Stimulated activated naive CD8-positive, alpha-beta T cell treated with anti-CD3 and anti-CD28 coated beads, Interleukin-15, Interleukin-2, amounts not matched to agents 100 ng/mL and 50 ng/mL, for 24 hours (primary cell): ENCODE data around the gene GALNTL6.
"Not testable (repeated sequence)": the region's sequence is repeated elsewhere in the genome, so short reads cannot be mapped to it uniquely, and the experiment has no call there.

ENCODE experiments used
- H3K27ac Mint-ChIP-seq: one replicate; pipeline ENCODE4 v1.8.0; 2021; ENCODE audit warnings: mild to moderate bottlenecking, mixed read lengths
- H3K27me3 Mint-ChIP-seq: one replicate; pipeline ENCODE4 v1.8.0; 2021; ENCODE audit warnings: mixed read lengths
- H3K36me3 Mint-ChIP-seq: one replicate; pipeline ENCODE4 v1.8.0; 2021; ENCODE audit warnings: low read depth, mixed read lengths
- H3K4me1 Mint-ChIP-seq: one replicate; pipeline ENCODE4 v1.8.0; 2021; ENCODE audit warnings: low read depth, mixed read lengths
- H3K4me3 Mint-ChIP-seq: one replicate; pipeline ENCODE4 v1.8.0; 2021; ENCODE audit warnings: mild to moderate bottlenecking, mixed read lengths
- H3K9me3 Mint-ChIP-seq: one replicate; pipeline ENCODE4 v1.8.0; 2021; ENCODE audit warnings: mixed read lengths

GALNTL6 gene

DNA sequence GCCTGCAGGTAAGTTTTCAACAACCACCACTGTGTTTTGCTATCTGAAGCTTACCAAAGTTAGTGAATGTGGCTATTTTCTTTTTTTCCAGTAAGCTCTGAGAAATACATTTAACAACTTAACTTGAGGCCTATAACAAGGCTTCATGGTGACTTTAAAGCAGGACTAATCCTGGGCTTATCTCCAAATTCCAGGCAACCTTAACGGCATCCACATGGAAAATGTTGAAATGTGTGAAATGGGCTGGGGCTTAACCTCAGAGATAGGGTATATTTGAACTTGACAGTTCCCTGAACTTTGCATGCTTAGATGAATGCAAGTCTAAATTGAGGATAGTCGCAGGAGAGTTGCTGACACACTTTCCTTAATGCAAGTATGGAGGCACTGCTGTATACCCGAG, 539.2 kb downstream of the GALNTL6 start:
- Mint-ChIP-seq H3K4me3 (no peak overlapping the region), H3K27ac (no peak overlapping the region), H3K9me3 (no peaks in the 10 kb centered on the region), H3K27me3 (no peaks in the 10 kb centered on the region), H3K36me3 (no peaks in the 10 kb centered on the region), H3K4me1 (no peaks in the 10 kb centered on the region)

DNA sequence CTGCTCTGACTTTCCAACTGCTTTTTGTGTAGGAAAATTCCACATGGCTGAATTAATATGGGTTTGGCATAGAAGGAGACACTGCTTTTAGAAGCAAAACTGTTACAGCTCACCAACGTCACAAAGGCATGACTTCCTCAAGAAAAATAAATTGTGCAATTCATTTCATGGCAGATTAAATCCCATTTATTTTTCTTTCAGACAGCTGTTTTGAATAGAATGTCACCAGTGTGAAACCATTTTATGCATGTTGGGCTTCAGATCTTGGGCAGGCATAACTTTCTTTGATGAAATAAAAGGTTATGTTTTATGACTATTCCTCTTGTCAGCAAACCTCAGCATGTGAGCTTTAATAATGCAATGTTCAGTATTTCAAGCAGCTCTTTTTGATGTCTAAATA, 542.8 kb downstream of the GALNTL6 start:
- no peaks in the 10 kb centered on the region for H3K36me3 Mint-ChIP-seq
- no peaks in the 10 kb centered on the region for H3K9me3 Mint-ChIP-seq
- no peaks in the 10 kb centered on the region for H3K4me1 Mint-ChIP-seq
- H3K4me3 Mint-ChIP-seq = no peak overlapping the region
- no peaks in the 10 kb centered on the region for H3K27me3 Mint-ChIP-seq
- no peak overlapping the region for H3K27ac Mint-ChIP-seq

DNA sequence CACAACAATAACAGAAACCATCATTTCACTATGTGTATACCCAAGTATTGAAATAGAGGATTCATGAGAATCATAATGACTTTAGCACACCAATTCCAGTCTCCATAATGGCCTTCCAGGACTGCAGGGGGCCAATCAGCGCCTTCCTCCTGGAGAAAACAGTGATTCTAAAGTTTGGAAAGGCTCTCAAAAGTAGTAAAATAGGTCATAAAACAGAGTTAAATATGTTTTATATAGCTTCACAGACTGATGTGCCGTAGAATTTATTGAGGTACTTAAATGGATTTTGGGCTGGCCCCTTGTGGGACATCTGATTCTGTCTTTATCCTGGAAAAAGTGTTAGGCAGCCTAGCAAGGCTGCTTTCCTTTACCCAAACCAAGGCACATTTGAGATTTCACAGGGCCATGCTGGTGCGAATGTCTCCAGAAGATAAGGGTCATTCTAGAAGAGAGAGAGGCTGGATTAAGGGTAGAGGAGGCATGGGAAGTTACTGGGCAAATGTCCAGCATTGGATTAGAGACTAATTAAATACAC, 543.9 kb downstream of the GALNTL6 start:
- H3K27ac Mint-ChIP-seq = no peak overlapping the region
- H3K4me3 Mint-ChIP-seq = no peak overlapping the region
- no peaks in the 10 kb centered on the region for H3K27me3 Mint-ChIP-seq
- no peaks in the 10 kb centered on the region for H3K9me3 Mint-ChIP-seq
- no peaks in the 10 kb centered on the region for H3K36me3 Mint-ChIP-seq
- H3K4me1 Mint-ChIP-seq = no peaks in the 10 kb centered on the region

DNA sequence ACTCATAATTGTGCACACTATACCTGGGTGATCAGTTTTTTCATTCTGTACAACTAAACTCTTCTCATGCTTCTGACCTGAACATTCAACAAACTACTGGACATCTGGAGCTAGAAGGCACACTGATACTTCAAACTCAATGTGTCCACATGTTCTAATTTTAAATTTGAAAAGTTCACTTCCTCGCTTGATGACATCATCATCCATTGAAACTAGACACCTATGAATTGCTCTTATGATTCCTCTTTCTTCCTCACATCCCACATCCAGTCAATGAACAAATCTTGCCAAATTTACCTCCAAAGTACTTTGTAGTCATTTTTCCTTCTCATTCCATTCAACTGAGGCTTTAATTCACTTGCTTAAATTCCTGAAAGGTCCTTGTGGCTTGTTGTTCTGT, 549.4 kb downstream of the GALNTL6 start:
- Mint-ChIP-seq H3K4me1 (no peaks in the 10 kb centered on the region), H3K36me3 (no peaks in the 10 kb centered on the region), H3K4me3 (no peak overlapping the region), H3K27me3 (no peaks in the 10 kb centered on the region), H3K9me3 (peaks cover 5% of the 10 kb centered on the region), H3K27ac (no peak overlapping the region)

DNA sequence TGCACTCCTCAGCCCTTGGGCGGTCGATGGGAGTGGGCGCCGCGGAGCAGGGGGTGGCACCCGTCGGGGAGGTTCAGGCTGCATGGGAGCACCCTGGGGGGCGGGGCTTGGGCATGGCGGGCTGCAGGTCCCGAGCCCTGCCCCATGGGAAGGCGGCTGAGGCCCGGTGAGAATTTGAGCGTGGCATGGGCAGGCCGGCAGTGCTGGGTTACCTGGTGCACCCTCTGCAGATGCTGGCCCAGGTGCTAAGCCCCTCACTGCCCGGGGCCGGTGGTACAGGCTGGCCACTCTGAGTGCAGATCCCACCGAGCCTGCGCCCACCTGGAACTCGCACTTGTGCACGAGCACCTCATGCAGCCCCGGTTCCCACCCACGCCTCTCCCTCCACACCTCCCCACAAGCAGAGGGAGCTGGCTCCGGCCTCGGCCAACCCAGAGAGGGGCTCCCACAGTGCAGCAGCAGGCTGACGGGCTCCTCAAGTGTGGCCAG, 556.3 kb downstream of the GALNTL6 start:
- Mint-ChIP-seq H3K4me1 (no peaks in the 10 kb centered on the region), H3K36me3 (no peaks in the 10 kb centered on the region), H3K9me3 (peaks cover 4% of the 10 kb centered on the region), H3K27ac (no peak overlapping the region), H3K27me3 (no peaks in the 10 kb centered on the region), H3K4me3 (no peak overlapping the region)

DNA sequence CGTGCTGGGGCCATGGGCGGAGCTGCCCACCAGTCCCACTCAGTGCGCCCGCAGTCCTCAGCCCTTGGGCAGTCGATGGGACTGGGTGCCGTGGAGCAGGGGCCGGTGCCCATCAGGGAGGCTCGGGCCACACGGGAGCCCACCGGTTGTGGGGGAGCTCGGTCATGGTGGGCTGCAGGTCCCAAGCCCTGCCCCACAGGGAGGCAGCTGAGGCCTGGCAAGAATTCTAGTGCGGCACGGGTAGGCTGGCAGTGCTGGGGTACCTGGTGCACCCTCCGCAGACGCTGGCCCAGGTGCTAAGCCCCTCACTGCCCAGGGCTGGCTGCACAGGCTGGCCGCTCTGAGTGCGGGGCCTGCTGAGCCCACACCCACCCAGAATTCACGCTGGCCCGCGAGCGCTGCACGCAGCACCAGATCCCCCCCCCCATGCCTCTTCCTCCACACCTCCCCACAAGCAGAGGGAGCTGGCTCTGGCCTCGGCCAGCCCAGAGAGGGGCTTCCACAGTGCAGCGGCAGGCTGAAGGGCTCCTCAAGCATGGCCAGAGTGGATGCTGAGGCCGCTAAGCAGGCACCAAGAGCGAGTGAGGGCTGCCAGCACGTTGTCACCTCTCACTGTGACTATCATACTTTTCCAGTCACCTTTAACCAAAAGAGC, 564.4 kb downstream of the GALNTL6 start:
- no peaks in the 10 kb centered on the region for H3K27me3 Mint-ChIP-seq
- no peaks in the 10 kb centered on the region for H3K36me3 Mint-ChIP-seq
- H3K4me1 Mint-ChIP-seq = no peaks in the 10 kb centered on the region
- H3K27ac Mint-ChIP-seq = no peak overlapping the region
- H3K4me3 Mint-ChIP-seq = no peak overlapping the region
- H3K9me3 Mint-ChIP-seq = peaks cover 9% of the 10 kb centered on the region

DNA sequence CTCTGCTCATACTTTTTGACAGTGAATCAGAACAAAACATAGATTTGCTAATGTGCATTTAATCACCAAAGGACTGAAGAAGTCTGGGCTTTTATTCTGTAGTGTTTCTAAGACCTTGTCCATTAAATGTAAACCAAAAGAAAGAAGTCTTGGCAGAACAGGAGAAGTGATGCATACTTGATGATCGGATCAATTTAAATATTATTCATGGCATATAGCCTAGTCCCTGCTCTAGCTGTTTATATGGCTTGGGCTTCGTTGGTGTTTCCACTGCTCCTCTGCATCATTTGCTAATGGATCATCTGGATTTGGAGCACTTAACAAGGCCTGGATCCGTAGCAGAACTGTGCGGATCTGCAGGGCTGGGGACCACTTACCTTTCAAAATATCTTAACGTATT, 566.6 kb downstream of the GALNTL6 start:
- Mint-ChIP-seq H3K27me3 (no peaks in the 10 kb centered on the region), H3K4me1 (no peaks in the 10 kb centered on the region), H3K27ac (no peak overlapping the region), H3K9me3 (peaks cover 9% of the 10 kb centered on the region), H3K36me3 (no peaks in the 10 kb centered on the region), H3K4me3 (no peak overlapping the region)

DNA sequence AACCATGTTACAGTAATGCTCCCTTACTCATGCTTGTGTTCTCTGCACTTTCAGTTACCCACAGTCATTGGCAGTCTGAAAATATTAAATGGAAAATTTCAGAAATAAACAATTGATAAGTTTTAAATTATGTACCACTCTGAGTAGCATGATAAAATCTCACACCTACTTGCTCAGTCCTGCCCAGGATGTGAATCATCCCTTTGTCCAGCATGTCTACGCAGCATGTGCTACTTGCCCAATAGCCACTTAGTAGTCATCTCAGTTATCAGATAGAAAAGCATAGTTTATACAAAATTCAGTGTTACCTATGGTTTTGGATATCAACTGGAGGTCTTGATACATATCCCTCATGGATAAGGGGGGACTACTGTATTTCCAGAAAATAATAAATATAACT, 577.1 kb downstream of the GALNTL6 start:
- Mint-ChIP-seq H3K9me3 (peaks cover 3% of the 10 kb centered on the region), H3K4me1 (no peaks in the 10 kb centered on the region), H3K27ac (no peak overlapping the region), H3K27me3 (no peaks in the 10 kb centered on the region), H3K36me3 (no peaks in the 10 kb centered on the region), H3K4me3 (no peak overlapping the region)

DNA sequence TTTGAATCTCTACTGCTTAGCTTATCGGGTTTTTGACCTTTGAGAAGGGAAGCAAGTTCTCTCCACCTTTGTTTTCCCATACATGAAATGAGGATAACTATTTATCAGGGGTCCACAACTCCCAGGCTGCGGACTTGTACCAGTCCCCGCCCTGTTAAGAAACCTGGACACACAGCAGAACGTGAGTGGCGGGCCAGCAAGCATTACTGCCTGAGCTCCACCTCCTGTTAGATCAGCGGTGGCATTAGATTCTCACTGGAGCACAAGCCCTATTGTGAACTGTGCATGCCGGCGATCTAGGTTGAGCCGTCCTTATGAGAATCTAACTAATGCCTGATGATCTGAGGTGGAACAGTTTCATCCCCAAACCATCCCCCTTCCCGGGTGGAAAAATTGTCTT, 579.5 kb downstream of the GALNTL6 start:
- Mint-ChIP-seq H3K4me1 (no peaks in the 10 kb centered on the region), H3K9me3 (peaks cover 4% of the 10 kb centered on the region), H3K27ac (no peak overlapping the region)

DNA sequence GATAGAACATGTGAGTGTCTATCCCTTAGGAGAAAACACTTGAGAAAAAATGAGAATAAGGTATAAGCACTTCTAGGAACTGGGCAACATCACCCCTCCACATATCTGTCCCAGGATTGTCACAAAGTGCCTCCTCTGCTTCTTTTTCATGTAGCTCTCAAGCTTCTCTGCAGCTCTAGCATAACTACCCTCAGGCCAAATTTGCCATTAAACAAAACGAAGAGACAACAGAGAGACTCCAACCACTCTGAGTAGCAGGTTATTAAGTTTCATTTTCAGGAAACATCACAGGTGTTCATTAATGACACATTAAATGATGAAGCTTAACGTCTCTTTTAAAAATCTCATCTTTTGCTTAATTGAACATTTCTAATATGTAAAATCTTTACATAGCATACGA, 580.0 kb downstream of the GALNTL6 start:
- Mint-ChIP-seq H3K27me3 (no peaks in the 10 kb centered on the region), H3K9me3 (peaks cover 7% of the 10 kb centered on the region), H3K4me1 (no peaks in the 10 kb centered on the region), H3K27ac (no peak overlapping the region), H3K36me3 (no peaks in the 10 kb centered on the region), H3K4me3 (no peak overlapping the region)

More for the DNA sequence above, 579.5 kb downstream of the GALNTL6 start:
- H3K36me3 Mint-ChIP-seq = no peaks in the 10 kb centered on the region
- no peaks in the 10 kb centered on the region for H3K27me3 Mint-ChIP-seq
- H3K4me3 Mint-ChIP-seq = no peak overlapping the region

DNA sequence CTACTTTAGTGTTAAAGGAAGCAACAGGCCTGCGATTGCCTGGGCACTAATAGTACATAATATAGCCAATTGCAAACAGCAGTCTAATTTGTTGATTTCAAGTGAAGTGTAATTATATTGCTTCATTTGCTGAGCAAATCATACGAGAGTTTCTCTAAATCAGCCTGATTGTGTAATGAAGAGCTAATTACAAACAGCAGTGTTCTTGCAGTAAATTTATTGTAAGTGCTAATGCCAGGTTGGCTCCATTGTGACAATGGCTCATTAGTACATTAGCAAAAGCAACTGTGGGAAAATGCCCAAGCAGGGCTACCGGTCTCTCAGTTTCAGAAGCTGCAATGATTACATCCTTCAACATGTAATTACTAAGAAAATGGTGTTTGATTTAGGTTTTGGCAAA, 591.5 kb downstream of the GALNTL6 start:
- Mint-ChIP-seq H3K36me3 (no peaks in the 10 kb centered on the region), H3K9me3 (no peaks in the 10 kb centered on the region), H3K4me1 (no peaks in the 10 kb centered on the region), H3K27ac (no peak overlapping the region), H3K4me3 (no peak overlapping the region), H3K27me3 (no peaks in the 10 kb centered on the region)

DNA sequence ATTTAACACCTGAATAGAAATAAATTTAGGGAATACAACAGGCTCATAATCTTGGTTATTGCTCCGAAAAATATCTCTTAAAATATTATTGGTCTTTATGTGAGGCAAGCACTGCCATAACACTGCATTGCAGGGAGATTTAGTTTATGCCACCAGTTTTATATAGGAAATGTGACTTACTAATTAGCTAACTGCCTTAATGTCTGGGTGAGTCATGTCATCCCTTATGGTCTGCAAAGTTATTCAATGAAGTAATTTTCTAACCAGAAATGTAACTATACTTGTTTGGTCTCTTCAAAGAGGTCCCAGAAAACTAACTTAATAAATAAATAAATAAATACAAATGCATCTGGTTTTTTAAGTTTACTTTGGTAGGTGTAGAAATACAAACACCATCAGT, 597.2 kb downstream of the GALNTL6 start:
- Mint-ChIP-seq H3K4me3 (no peak overlapping the region), H3K9me3 (peaks cover 6% of the 10 kb centered on the region), H3K27ac (no peak overlapping the region), H3K27me3 (no peaks in the 10 kb centered on the region), H3K36me3 (no peaks in the 10 kb centered on the region), H3K4me1 (no peaks in the 10 kb centered on the region)

DNA sequence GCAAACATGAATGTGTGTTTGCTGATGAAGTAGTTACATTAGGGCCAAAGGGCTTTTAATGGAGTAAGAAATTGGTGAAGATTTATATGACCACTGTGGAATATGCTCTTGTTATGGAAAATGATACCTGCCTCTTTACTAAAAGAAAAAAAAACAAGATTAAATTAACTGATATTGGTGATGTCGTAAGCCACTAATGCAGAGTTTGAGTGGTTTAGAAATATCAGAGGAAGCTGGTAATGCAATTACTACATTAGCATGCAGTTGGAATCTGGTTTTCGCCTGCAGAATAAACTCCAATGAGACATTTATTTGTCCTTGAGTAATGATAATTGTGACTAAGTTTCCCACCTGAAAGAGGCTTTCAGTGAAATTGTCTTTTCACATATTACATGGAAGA, 597.9 kb downstream of the GALNTL6 start:
- no peaks in the 10 kb centered on the region for H3K27me3 Mint-ChIP-seq

DNA sequence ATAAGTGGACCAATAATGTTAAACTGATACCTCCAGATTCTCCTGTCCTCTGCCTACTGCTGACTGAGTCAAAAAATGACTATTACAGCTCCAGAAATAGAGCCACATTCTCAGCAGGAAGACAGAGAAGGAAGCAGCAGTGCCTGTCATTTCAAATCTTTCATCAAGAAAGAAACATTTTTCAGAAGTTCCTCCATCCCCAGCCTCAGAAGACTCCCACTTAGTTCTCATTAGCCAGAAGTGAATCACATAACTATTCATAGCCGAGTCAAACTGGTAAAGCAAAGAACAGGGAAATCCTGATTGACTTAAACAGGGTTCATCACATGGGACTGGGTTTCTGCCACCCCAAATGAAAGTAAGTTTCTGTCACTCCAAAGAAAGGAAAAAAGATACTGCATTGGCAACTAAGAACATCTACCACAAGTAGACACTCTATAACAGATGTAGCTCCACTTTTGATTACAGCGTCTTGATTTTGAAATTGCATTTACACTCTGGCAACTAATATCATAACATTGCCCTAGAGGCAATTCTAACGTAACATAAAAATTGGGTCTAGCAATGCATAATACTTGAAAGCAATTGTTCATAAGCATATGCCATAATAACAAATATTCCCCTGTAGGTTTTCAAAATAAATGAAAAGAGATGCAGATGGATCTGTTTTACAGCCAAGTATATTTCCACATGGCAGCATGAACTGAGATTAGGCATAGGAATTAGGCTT, 599.8 kb downstream of the GALNTL6 start:
- H3K9me3 Mint-ChIP-seq = peaks cover 6% of the 10 kb centered on the region
- no peak overlapping the region for H3K4me3 Mint-ChIP-seq
- no peaks in the 10 kb centered on the region for H3K36me3 Mint-ChIP-seq
- H3K27me3 Mint-ChIP-seq = no peaks in the 10 kb centered on the region
- no peaks in the 10 kb centered on the region for H3K4me1 Mint-ChIP-seq
- H3K27ac Mint-ChIP-seq = no peak overlapping the region

More for the DNA sequence above, 597.9 kb downstream of the GALNTL6 start:
- Mint-ChIP-seq H3K36me3 (no peaks in the 10 kb centered on the region), H3K27ac (no peak overlapping the region), H3K4me1 (no peaks in the 10 kb centered on the region), H3K9me3 (peaks cover 6% of the 10 kb centered on the region), H3K4me3 (no peak overlapping the region)

DNA sequence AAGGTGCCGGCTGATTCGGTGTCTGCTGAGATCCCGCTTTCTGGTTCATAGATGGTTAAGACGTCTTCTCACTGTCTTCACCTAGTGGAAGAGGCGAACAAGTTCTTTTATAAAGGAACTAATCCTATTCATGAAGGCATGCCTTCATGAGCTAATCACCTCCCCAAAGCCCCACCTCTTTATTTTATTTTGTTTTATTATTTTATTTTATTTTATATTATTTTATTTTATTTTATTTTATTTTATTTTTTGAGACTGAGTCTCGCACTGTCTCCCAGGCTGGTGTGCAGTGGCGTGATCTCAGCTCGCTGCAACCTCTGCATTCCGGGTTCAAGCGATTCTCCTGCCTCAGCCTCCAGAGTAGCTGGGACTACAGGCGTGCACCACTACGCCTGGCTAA, 615.8 kb downstream of the GALNTL6 start:
- not testable (repeated sequence) for H3K4me3 Mint-ChIP-seq, H3K36me3 Mint-ChIP-seq, H3K27ac Mint-ChIP-seq, H3K4me1 Mint-ChIP-seq, H3K9me3 Mint-ChIP-seq, H3K27me3 Mint-ChIP-seq
